GM19372 (cell line): Measurements from ENCODE around the gene SLC25A46.
"Not testable (repeated sequence)": the region's sequence is repeated elsewhere in the genome, so short reads cannot be mapped to it uniquely, and the experiment has no call there.

Source experiments
- ATAC-seq: cut with Tn5 transposase; IDR thresholded peaks from one replicate; pipeline ENCODE4 v1.9.1; 2021; ENCODE audit warnings: mild to moderate bottlenecking, low read depth, moderate library complexity; ENCODE audit not compliant: unreplicated experiment

SLC25A46 gene

DNA sequence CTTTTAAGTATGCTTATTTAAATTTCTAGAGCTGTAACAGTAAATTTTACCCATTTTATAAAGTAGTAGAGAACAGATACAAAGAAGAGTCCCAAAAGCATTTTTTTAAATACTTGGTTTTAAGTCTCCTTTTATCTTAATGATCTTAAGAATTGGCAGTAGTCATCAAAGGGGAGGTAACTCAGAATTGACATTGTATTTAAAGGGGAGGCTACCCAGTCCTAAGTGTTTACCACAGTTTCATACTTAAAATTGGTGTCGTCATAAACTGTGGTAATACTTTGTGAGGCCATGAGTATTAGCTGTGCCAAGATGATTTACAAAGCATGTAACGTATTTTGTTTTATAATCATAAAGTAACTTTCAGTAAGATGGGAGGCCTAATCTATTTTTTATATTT, 14.8 kb downstream of the SLC25A46 start:
- no peak for ATAC-seq

DNA sequence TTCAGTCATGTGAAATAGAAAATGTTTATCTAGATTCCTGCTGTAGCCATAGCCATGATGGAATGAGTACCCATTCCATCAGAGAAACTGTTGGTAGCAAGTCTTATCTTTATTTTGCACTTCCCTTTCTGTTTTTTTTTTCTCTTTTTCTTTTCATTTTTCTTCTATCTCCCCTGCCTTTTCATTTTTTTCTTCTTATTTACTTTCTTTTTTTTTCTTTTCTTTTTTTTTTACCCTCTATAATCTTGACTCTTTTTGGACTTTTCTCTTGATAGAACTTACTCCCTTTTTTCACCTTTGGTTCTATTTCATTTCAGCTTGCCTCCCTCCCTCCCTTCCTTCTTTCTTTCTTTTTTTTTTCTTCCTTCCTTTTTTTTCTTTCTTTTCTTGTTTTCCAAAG, 15.4 kb downstream of the SLC25A46 start:
- ATAC-seq = no peak

DNA sequence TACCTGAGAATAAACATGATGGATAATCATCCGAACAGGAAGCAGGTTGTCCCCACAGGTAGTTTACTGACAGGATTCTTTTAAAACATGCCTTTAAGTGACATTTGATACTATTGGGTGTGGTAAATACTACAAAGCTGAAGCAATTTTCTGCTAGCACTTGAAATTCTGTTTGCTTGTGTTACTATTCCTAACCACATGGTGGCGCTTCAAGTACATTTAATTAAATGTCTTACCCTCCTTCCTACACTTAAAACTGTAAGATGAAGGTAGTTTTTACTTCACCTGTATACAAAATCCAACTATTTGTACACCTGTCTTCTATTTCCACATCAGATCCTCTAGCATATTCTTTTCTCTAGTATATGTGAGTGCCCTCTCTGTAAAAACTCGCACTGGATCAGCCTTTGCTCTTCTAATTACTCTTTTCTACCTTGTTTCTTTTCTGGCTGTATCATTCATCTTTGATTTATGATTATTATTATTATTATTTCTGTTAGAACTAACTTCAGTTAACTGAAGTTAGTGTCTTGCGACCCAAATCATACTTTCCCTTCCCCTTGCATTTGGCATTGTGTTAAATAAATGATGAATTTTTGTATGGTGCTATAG, 18.4 kb downstream of the SLC25A46 start:
- no peak for ATAC-seq

DNA sequence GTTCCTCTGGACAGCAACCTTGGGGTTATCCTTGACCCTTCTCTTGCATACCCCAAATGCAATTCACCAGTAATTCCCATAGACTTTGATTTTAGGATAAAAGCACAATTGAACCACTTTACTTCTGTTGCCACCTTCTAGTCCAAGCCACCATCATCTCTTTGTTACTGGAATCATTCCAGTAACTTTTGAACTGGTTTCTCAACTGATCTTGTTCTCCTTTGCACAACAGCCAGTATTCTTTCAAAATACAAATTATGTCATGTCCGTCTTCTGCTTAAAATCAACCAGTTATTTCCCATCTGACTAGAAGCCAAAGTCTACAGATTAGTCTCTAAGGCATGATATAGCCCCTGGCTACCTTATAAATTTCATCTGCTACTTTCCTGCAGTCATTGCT, 21.4 kb downstream of the SLC25A46 start:
- ATAC-seq = no peak

DNA sequence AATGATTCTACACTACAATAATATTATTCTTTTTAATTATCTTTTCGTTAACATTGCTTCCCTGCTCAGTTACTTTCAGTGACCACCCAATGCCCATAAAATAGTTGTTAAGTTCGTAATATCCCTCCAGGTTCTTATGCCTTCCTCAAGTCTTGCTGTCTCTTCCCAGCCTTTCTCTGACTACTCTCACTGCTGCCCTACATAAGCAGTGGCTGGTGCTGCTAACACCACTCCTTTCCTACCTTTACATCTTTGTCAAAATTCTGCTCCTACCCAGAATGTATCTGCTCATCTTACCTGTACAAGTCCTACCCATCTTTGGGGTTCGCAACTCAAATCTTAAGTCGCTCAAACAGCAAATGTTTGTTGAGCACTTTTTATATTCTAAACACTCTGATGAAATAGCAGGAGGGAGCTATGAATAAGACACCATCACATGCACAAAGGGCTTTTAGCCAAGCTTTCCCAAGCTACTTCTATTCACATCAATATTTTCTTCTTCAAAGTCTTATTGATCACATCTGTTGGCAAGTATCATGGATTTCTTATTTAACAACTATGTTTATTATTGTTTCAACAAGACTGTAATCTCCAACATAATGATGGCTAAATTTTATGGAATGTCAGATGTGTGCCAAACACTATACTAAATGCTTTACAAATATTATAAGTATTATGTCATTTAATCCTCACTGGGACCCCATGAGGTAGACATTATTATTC, 29.5 kb downstream of the SLC25A46 start:
- ATAC-seq = no peak

DNA sequence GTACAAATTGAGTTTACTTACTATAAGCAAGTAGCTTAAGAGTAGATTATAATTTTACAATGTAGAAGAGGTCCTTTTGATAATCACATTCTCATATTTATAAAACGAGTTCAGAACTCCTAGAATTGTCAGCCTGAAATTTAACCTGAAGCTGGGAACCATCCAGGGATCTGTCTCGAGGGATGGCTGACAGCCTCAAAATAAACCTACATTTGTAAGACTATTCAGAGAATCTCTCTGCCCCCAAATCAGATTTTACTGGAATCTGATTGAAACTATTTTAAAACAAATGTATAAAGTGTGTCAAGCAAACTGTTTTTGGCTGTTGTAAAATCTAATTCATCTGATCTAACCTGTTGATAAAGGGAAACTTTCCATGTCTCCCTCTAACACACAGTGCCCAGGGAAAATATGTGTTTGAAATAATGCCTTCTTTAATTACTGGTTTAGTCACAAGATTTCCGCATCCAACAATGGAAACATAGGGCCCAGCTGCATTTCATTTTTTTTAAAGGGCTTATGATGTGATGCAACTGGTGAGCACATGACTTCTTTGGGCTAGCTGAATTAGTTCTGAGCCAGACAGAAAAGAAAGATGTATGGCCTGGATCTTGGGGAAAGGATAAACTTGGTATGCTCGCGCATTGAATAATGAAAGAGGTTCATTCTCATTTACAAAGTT, 30.3 kb downstream of the SLC25A46 start:
- no peak for ATAC-seq

DNA sequence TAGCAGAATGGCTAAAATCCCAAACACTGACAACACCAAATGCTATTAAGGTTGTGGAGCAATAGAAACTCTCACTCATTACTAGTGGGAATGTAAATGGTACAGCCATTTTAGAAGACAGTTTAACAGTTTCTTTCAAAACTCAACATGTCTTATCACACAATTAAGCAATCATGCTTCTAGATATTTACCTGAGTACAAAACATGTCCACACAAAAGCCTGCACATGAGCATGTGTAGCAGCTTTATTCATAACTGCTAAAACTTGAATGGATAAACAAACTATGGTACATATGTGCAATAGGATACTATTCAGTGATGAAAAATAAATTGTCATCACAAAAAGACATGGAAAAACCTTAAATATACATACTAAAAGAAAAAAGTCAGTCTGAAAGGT, 31.5 kb downstream of the SLC25A46 start:
- ATAC-seq = no peak

DNA sequence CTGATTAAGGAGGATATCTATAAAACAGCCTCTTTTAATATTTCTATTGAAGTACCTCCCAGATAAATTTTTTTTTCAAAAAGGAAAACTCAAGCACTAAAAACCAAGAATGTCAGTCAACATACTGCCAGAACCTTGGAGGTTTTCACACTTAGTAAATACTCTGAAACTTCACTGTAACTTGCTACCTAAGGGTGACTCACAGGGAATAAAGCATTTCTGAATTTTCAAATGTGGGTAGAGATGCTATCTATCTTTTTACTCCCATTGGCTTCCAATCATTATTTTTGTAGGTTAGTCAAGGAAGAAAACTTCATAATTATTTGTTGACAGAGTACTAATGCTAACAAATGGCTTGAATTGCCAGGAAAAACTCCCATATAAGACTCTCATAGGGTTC, 46.1 kb downstream of the SLC25A46 start:
- ATAC-seq = no peak

DNA sequence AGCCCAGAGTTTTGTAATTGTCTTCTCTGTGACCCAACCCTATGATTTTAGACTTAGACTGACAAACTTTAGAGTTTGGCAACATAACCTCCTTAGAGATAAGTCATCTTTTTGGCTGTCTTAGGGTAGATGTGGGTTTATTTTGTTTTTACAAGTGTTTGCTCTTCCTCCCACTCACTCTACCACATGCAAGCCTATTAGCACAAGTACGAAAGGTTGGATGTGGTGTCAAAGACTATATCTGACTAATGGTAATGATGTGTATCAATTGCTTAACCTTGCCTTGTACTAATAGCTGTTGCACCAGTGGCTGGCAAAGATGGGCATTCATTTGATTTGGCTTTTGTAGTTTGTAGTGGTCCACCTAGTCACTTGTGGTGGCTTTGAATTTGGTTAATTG, 46.5 kb downstream of the SLC25A46 start:
- ATAC-seq = no peak

DNA sequence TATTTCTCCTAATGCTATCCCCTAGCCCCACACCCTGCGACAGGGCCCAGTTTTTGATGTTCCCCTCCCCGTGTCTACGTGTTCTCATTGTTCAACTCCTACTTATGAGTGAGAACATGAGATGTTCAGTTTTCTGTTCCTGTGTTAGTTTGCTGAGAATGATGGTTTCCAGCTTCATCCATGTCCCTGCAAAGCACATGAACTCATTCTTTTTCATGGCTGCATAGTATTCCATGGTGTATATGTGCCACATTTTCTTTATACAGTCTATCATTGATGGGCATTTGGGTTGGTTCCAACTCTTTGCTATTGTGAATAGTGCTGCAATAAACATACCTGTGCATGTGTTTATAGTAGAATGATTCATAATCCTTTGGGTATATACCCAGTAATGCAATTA, 49.2 kb downstream of the SLC25A46 start:
- not testable (repeated sequence) for ATAC-seq

DNA sequence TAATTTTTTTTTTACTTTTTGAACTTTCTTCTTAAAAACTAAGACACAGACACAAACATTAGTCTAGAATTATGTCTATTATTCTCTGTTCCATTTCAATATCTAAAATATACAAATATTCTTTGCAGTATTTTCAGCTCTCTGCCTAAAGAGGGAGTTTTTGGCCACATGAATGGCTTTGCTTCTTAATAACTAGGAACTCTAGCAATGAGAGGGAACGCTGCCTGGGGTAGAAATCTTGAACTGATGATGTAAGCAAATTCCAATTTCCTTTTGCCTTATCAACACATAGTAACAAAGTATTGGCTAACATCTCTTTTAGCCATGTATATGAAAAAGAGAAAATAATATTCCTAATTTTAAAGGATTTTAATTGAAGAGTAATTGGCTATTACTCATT, 51.9 kb downstream of the SLC25A46 start:
- ATAC-seq = no peak

DNA sequence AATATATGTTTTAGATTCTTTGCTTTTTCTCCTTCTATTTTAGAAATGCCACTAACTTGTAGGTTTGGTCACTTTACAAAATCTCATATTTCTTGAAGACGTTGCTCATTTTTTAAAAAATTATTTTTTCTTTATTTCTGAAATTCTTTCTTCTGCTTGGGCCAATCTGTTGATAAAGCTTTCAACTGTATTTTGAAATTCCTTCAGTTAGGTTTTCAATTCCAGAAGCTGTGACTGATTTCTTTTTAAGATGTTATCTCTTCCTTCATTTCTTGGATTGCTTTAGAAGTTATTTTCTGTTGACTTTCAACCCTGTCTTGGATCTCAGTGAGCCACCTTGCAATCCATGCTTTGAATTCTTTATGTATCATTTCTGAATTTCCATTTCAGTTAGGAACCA, 64.2 kb downstream of the SLC25A46 start:
- no peak for ATAC-seq

DNA sequence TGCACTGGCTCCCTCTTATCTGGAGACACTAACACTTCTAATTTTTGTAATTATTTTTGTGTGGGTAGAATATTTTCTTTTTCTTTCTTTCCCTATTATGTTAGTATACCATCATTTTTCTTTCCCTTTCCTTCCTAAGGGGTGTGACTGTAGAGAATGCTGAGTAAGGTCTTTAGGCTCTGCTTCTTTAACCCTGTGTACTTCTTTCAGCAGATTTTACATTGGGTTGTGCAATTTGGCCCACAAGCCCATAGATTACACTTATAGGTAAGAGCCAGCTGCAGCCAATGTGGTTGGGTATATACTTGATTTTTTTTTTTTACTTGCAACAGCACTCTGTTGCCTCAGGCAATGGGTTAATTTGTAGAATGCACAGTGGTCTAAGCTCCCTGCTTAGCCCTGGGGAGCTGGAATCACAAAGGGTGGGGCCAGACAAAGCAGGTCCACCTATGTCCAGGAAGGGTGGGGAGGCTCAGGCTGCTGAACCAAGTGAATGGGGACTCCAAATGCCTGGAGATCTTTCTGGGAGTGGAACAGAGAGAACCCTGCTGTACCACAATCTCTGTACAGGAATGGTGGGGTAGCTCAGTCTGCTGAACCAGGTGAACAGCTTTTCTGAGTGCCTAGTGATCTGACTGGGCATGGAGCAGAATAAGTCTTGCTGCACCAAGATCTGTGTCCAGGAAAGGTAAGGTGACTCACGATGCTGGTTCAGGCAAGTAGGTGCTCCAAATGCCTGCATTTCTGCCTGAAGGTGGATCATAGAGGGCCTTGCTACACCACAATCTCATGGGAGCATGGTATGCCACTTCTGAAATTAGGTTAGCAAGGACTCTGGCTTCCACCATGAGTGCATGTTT, 64.9 kb downstream of the SLC25A46 start:
- no peak for ATAC-seq

DNA sequence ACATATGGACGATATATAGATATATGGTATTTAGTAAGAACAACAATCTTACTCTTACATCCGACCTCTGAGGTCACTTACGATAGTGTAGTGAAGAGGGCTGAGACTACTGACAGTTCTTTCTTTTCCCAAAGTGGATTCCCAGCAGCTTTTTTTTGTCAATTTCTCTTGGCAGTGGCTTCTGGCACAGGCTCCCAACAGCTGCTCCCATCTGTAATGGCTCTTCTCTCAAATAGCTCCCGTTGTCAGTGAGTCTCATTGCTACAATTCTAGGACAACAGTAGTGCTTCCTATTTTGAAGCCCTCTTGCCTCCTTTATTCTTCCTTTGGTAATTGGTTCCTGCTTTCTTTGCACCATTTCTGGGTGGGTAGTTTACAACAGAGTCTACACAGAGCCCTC, 68.4 kb downstream of the SLC25A46 start:
- ATAC-seq = no peak

DNA sequence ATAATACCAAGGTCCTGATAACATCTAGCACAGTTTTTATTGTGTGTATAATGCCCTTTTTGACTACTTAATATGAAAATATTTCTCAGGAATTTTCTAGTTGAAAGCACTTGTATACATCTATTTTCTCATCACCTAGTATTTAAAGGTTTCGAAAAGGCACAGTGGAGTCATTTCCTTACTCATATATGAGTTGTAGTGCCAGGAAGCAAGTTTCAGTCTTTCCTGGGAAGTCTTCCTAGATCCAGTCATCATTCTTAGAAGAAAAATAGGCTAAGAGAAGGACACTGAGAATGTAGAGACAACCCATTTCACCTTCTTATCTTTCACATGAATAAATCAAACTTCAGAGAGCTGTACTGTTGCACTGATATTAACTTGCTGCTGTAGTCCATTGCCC, 70.2 kb downstream of the SLC25A46 start:
- ATAC-seq = no peak
